IPS-18c (cell line): ENCODE measurements around the gene LCE3E.
"Not testable (repeated sequence)": the region's sequence is repeated elsewhere in the genome, so short reads cannot be mapped to it uniquely, and the experiment has no call there.

Experiments
- H3K4me3 ChIP-seq: 2 replicates; pipeline ENCODE4 v1.7.0; 2013; ENCODE audit warnings: low read depth, mild to moderate bottlenecking, low read length, moderate library complexity; ENCODE audit not compliant: insufficient read depth
- H3K9me3 ChIP-seq: one replicate; pipeline ENCODE4 v1.6.1; 2013; ENCODE audit warnings: mild to moderate bottlenecking, low read length, moderate library complexity; ENCODE audit not compliant: control insufficient read depth, insufficient read depth

The LCE3E gene, protein sequence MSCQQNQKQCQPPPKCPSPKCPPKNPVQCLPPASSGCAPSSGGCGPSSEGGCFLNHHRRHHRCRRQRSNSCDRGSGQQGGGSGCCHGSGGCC

DNA sequence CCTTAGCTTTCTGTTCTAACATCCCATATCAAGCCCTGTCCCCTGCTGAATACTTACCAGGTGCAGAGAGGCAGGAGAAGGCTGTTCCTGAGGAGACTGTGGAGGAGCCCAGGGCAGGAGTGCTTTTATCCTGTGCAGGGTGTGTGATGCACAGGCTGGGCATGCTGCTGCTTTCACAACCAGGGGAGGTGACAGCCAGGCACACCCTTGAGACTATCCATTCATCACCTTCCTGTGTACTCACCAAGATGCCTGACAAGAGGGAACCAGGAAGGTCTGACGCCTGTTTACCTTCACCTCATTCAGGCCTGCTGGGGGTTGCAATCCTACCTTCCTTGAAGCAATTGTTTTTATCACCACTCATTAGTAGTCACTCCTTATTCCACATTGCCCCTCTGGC lies at the start of gene LCE3E:
Gene LCE3E, minus strand, starts transcription at position 100 of the 400 bp plus-strand sequence. CDS start 572 bp downstream, outside the sequence.
- Histone ChIP-seq H3K9me3 (peaks cover 16% of the 10 kb centered on the region), H3K4me3 (no peak within 1 kb of the TSS)

DNA sequence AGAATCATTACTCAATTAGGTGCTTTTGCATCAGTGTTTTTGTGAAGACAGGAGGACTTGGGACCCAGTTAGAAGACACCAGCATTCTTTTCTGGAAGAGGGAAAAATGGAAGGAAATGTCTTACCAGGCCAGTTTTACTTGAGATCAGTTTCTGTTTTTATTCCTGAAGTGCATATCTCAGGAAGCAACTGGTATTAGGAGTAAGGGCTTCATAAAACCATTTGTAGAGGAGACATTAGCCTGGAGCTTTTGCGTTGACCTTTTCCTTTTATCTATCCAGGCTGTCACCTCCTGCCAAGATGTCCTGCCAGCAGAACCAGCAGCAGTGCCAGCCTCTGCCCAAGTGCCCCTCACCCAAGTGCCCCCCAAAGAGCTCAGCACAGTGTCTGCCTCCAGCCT lies 46.9 kb upstream of the LCE3E start, which contains the start of gene LCE3B:
Gene LCE3B, plus strand, starts transcription at position 301 of the 400 bp plus-strand sequence. Its CDS starts 0 bp downstream, at position 301.
- Histone ChIP-seq H3K9me3 (peaks cover 9% of the 10 kb centered on the region), H3K4me3 (no peak within 1 kb of the TSS)

DNA sequence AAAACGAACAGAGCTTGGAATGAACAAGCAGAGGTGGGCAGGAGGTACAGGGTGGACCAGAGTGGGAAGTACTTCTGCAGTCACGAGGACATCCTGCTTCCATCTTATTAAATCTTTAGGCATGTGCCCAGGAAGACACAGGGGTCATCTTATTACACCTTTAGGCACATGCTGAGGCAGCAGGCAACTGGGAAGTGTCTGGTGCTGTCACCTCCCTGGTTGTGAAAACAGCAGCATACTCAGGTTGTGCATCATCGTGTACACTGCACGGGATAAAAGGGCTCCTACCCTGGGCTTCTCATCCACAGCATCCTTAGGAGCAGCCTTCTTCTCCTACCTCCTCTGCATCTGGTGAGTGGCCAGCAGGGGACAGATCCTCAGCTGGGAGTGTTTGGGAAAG lies 33.4 kb upstream of the LCE3E start, which contains the start of gene LCE3C:
Gene LCE3C, plus strand, starts transcription at position 301 of the 400 bp plus-strand sequence. CDS start 498 bp downstream, outside the sequence.
- Histone ChIP-seq H3K9me3 (peaks cover 14% of the 10 kb centered on the region), H3K4me3 (no peak within 1 kb of the TSS)

DNA sequence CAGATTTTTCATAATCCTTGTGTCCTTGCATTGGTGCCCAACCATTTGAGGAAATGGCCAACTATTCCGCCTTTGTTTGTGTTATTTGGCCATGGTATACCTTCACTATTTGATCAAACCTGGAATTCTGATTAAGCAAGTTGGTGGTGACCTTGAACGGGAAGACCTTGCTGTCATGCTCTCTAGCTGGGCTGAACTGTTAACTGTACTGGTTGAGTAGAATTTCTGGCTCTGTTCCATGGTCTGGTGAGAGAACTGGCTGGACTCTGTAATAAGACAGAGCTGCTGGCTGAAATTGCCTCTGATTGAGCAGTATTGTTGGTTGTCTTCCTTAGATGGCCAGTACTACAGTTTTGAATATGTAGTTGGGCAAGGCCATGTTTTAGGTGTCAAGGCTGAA lies 30.4 kb upstream of the LCE3E start:
- Histone ChIP-seq H3K9me3 (peaks cover 6% of the 10 kb centered on the region), H3K4me3 (no peak overlapping the region)

DNA sequence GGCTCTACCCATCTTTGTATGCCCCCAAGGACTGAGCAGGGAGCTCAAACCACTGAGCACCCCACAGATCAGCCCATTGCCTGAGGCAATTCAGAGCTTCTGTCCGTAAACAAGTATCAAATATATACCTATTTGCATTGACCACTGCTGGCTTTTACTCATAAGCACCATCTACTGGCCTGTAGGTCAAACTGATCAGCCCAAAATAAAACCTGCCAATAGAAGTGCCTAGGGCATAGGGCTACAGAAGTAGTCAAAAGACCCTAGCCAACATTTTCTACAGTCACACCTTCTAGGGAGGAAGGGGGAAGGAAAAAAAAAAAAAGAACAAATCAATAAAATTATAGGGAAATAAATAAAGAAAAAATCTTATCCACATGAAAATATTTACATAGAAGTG lies 19.0 kb upstream of the LCE3E start:
- Histone ChIP-seq H3K4me3 (no peak overlapping the region), H3K9me3 (peaks cover 9% of the 10 kb centered on the region)

DNA sequence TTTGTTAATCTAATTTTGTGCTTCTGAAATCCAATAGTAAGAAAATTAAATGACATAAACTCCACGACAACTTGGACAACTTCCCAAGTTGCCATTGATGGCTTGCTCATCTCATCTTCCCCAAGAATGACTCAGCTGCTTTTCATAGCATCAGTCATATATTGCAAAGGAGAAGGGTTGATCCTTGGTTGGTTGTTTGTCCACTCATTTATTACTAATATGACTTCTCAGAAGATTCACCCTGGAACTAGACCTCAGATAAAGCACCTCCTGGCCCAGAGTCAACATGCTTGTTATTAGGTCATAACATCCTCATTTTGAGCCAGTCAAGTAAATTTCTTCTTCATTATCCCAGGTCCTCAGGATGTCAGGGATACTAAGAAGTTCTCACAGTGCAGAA lies 16.1 kb upstream of the LCE3E start:
- Histone ChIP-seq H3K9me3 (peaks cover 13% of the 10 kb centered on the region), H3K4me3 (no peak overlapping the region)

DNA sequence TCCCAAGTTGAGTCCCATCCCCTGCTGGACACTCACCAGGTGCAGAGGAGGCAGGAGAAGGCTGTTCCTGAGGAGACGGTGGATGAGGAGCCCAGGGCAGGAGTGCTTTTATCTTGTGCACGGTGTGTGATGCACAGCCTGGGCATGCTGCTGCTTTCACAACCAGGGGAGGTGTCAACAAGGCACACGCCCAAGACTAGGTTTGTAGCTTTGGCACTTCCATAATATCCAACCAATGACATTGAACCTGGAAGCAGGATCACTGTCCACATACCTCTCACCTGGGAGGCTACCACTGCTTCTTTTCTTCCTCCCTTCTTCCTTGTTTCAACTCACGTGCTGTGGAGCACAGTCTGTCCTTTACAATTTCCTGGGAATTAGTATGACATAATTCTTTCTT lies 13.9 kb upstream of the LCE3E start, which contains the start of gene LCE3D:
Gene LCE3D, minus strand, starts transcription at position 84 of the 400 bp plus-strand sequence. CDS start 580 bp downstream, outside the sequence.
- H3K9me3 ChIP-seq: peaks cover 13% of the 10 kb centered on the region
- H3K4me3 ChIP-seq: no peak within 1 kb of the TSS; the same call in 1 of the 2 replicates

DNA sequence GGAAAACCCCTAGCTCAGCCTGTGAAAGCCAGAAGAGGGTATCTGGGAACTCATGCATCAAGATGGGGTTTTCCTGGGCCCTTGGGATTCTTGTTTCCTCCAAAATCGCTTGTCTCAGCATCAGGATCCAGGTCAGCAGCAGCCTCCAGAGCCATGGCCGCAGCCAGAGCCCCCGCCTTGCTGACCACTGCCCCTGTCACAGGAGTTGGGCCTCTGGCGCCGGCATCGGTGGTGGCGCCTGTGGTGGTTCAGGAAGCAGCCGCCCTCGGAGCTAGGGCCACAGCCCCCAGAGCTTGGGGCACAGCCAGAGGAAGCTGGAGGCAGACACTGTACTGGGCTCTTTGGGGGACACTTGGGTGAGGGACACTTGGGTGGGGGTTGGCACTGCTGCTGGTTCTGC lies 12.9 kb upstream of the LCE3E start:
- peaks cover 11% of the 10 kb centered on the region for H3K9me3 ChIP-seq

DNA sequence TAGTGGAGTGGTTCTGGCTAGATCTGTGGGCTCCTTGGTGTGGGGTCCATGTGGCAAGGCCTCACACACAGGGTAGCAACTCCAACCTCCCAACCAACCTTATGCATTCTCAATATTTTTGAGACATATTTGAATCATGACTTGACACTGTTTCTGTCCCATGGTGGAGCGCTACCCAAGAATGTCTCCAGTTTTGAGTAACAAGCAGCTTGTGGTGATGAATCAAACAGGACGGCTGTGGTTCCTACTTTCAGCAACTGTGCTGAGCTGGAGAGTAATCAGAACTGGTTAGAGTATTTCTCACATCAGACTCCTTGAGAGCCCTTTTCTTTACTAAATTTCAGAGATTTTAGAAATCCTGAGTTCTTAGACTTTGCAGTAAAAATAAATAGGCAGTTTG lies 10.6 kb upstream of the LCE3E start:
- Histone ChIP-seq H3K4me3 (no peak overlapping the region; the same call in 1 of the 2 replicates), H3K9me3 (peaks cover 9% of the 10 kb centered on the region)

More for the DNA sequence above, 12.9 kb upstream of the LCE3E start:
- H3K4me3 ChIP-seq: not testable (repeated sequence)

DNA sequence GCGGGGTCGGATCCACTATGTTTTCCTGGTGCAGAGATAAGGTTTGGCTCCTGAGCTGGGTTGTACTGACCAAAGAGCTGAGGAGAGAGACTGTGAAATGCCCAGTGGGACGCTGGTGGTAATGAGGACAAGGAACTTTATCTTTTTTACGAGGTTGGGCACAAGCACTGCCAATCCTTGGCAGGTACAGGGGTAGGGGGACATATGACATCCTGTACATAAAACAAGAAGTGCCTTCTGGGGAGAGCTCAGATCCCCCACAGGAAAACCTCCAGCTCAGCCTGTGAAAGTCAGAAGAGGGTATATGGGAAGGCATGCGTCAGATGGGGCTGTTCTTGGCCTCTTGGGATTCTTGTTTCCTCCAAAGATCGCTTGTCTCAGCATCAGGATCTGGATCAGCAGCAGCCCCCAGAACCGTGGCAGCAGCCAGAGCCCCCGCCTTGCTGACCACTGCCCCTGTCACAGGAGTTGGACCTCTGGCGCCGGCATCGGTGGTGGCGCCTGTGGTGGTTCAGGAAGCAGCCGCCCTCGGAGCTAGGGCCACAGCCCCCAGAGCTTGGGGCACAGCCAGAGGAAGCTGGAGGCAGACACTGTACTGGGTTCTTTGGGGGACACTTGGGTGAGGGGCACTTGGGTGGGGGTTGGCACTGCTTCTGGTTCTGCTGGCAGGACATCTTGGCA lies 905 bp downstream of the LCE3E start:
- Histone ChIP-seq H3K4me3 (no peak overlapping the region), H3K9me3 (peaks cover 18% of the 10 kb centered on the region)

DNA sequence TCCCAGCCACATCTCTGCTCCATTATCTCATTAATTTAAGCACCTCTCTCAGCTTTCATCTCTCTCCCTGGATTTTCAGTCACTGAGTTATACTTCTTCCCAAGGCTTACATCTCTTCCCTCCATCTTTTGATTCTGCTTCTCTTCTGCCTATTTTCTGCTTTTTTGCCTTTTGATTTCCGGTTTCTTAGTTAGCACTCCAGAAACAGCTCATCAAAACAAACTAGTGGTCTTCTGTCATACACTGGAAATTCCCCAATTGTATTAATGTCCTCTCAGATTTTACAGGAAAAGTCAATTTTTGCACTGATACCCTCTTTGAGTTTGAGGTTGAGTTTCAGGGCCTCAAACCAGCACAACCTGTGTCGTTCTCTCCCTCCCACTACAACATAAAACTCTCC lies 1.5 kb downstream of the LCE3E start:
- Histone ChIP-seq H3K9me3 (peaks cover 19% of the 10 kb centered on the region), H3K4me3 (no peak overlapping the region)

DNA sequence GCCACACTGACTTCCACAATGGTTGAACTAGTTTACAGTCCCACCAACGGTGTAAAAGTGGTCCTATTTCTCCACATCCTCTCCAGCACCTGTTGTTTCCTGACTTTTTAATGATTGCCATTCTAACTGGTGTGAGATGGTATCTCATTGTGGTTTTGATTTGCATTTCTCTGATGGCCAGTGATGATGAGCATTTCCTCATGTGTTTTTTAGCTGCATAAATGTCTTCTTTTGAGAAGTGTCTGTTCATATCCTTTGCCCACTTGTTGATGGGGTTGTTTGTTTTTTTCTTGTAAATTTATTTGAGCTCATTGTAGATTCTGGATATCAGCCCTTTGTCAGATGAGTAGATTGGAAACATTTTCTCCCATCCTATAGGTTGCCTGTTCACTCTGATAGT lies 18.2 kb downstream of the LCE3E start:
- not testable (repeated sequence) for H3K9me3 ChIP-seq, H3K4me3 ChIP-seq

DNA sequence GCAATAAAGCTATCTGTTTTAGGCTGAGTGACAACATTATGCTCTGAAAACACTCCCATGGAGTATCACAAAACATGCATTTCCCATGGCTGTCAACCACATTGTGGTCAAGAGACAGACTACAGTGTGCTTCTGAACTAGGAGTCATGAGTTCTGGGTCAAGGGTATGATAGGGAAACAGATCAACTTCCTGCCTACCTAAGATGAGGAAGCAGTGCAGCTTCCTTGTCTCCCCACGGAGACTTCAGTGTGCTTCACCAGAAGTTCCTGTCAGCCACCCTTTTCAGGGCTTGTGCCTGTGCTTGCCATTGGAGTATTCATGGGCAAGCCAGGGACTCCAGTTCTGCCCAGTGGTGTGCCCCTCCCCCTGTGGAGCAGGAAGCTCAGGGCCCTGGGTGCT lies 19.9 kb downstream of the LCE3E start:
- Histone ChIP-seq H3K4me3 (no peak overlapping the region), H3K9me3 (peaks cover 7% of the 10 kb centered on the region)

DNA sequence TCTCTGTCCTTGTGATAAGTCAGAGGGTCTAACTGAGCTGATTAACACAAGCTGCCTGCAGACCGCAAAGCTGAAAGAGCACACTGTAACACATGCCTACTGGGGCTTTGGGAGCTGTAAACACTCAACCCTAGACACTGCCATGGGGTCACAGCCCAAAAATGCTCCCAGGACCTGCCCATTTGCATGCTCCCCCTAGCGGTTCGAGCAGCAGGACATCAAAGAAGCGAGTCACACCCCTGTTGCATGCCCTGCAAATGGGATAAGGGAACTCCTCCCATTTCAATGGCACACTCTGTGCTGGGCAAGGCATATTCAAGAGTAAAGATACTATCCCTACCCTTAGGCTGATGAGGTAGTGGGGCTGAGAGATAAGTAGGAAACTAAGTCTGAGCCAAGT lies 22.8 kb downstream of the LCE3E start:
- Histone ChIP-seq H3K9me3 (peaks cover 10% of the 10 kb centered on the region), H3K4me3 (no peak overlapping the region)

DNA sequence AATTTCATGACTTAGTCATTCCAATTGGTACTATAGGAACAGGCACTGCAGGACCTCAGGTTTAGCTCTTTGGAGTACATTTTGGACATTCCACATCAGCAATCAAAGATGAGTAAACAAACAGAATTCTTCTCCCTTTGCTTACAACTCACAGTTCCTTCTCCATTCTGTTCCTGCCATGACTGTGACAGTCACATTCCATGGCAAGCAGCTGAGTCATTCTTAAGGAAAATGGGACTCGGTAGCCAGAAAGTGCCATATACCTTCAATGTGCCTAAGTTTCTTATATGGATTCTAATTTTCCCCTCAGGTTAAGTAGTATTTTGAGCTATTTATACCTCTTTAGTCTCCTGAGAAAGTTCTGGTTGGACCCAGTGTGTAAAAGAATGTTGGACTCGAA lies 26.7 kb downstream of the LCE3E start:
- Histone ChIP-seq H3K9me3 (peaks cover 16% of the 10 kb centered on the region), H3K4me3 (no peak overlapping the region)

DNA sequence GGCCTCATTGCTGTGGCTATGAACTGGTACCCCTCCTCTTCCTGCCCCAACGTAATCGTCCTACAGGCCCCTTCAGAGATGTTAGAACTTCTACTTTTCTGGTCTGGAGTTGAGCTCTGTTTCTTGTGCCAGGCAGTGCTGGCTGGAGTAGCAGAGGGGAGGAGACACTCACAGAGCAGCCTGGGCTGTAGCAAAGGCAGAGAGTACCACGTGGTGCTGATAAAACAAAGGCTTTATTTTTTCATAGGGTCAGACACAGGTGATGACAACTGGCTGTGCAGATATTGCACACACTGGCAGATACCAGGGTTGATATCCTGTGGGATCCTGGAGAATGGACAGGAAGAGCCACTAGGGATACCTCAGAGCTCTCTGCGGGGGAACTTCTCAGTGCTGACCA lies 29.1 kb downstream of the LCE3E start:
- peaks cover 16% of the 10 kb centered on the region for H3K9me3 ChIP-seq
- H3K4me3 ChIP-seq: no peak overlapping the region

DNA sequence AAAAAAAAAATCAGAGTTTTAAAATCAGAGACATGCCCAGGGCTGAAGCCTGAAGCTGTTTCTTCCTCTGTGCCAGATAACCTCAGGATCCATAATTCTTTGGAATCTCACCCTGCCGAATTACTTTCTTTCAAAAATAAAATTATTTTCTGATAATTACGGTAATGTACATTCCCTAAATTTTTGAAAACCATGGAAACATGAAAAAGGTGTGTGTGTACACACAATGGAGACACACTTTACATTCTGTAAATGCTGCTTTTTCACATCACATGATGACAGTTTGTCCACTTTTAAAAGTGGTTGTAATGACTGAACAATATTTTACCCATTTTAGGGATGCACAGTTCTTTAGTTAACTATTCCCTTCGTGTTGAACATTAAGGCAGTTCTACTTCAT lies 30.8 kb downstream of the LCE3E start:
- peaks cover 14% of the 10 kb centered on the region for H3K9me3 ChIP-seq
- H3K4me3 ChIP-seq: no peak overlapping the region

DNA sequence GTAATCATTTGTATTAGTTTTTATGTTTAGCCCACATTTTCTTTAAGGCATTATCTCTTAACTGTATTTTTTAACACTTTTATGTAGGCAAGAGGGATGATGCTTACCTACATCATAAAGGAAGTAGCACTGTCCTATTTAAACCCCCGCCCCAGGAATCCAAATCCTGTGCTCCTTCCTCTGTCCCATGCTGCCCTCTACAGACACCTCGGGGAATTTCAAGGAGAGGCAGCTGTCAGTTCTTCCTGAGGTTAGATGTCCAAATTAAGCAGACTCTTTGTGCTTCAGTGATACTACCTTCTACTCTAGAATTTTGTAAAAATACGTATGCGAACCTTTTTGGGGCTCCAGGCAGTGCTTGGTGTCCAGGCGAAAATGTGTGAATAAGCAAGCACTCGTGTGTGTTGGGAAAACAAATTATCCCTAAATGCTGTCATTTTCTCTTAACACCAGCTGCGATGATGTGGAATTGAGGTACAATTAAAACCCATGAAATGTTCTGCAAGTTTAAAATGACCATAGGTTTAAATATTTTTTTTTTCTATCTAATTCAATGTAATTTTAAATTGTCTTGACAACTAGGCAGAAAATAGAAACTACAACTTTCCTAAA lies 33.1 kb downstream of the LCE3E start:
- no peak overlapping the region for H3K4me3 ChIP-seq
- H3K9me3 ChIP-seq: peaks cover 14% of the 10 kb centered on the region
